T-helper 1 cell treated with Interleukin-12 subunit alpha and Interleukin-12 subunit beta and Interleukin-4 antibody, amounts not matched to agents 30 ng/mL and 1 ng/mL, for 36 hours (primary cell): ENCODE results near the gene RGS12. TPM values are rescaled to one million over a fixed set of nuclear protein-coding genes. Genes with fewer than 3 reads are reported as not detected.

Experiments used
- intact Hi-C: fragments of 100-400 bp; cut with micrococcal nuclease; formaldehyde crosslinking; loops from one replicate; pipeline ENCODE4 v1.15.1; 2024
- total RNA-seq: library from RNA; stranded (reverse); gene quantifications from 2 replicates; pipeline ENCODE4 v1.2.3, GENCODE V29; 2022

RGS12 gene
- total RNA-seq, 1 donor from 2014 or later = 4.1 TPM

DNA sequence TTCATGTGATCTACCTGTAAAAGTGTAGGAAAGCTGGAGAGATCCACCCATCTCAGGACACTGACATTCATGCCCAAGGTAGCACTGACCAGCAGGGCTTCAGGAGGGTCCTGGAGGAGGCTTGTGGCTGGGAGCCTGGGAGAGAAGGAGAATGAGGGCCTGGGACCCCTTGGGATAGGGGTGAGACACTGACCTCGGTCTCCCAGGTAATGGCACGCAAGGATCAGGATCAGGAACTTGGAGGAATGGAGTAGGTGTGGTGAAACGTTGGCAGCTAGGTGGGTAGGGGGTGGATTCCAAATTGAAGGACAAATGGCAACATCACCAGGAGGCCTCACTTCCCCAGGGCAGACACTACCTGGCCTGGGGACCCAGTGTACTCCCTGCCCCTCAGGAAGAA, 12.4 kb upstream of the RGS12 start:
- intact Hi-C loops = no loop called here

DNA sequence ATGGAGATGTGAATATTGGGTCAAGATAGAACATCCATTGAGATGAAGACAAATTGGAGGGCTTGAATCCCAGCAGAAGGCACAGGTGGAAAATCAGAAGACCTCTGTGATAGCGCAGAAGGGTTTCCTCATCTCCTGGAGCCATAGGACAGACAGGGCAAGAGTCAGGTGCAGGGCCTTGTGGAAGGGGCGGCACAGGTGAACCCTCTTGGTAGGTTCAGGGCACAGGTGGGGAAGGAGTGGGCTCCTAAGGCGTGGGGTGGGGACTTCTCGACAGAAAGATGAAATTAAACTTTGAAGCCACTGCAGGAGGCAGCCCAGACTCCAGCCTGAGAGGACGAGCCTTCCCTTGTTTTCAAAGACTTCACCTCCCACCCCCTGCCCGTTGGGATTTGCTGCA, 9.3 kb upstream of the RGS12 start:
- intact Hi-C loops = no loop called here

GRCh38 chr4:3283916-3284315, 8.9 kb upstream of the RGS12 start:
- intact Hi-C loops = no loop called here

DNA sequence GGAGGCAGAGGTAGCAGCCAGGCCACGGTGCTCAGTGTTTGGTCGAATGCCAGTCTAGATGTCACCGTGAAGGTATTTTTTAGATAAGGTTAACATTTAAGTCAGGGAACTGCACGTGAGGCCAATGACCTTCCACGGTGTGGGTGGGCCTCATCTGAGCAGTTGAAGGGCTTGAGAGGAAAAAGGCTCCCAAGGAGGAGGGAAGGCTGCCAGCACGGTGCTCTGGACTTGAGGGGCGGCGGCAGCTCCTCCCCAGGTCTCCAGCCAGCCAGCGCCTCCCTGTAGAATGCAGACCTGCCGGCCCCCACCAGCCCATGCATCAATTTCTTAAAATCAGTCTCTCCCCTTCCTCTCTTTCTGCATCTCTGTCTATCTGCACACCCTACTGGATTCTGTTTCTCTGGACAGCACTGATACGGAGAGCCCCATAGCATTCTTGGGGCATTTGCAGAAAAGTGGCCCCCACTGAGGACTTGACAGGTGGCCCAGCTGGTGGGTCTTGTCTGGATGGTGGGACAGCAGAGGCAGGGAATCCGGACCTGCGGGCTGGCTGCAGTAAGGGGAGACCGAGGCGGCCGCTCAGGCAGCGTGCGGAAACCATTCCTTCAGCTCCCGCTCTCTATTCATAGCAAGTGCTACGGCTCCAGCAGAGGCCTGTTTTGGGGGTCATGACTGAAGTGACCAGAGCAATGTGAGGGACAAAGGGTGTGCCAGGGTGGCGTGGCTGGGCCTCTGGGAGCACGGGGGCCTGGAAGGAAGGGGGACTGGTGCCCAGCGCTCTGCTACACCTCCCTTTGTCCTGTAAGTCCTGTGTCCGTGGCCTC, 7.9 kb upstream of the RGS12 start:
- intact Hi-C loops = no loop called here

DNA sequence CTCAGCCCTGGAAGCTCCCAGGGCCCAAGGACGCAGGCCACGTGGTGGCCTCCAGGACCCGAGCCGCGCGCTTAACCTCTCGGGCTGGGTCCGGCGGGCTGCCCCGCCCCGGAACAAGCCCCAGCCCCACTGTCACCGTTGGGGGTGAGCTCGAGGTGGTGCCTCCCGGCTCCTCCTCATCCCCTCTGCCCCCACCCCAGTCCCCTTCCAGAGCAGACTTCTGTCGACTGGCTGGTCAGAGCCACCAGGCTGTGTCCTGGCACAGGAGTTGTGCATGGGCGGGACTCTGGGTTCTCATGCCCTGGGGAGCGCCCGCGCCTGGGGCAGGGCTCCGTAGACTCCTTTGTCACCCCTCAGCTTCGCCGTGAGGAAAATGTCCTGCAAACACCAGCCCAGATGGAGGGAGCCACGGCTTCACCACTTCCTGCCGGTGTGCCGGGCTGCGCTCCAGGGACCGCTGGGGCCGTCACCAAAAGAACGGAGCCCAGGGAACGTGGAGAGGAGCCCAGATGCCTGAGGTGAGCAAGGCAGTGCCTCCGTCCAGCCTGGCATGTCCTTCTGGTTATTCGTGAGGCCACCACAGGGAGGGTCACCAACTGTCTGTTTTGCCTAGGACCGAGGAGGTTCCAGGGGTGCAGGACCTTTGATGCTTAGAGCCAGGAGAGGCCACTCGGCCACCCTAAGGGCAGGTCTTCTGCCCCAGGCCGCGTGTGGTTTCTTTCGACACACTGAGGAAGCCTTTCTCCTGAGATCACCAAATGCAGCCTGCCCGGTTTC, 7.1 kb upstream of the RGS12 start:
- intact Hi-C loops = no loop called here

- intact Hi-C loops = no loop called here
These were observed 6.3 kb upstream of the RGS12 start for GRCh38 chr4:3286335-3287175.

GRCh38 chr4:3287271-3287971, 5.4 kb upstream of the RGS12 start:
- intact Hi-C loops = no loop called here

DNA sequence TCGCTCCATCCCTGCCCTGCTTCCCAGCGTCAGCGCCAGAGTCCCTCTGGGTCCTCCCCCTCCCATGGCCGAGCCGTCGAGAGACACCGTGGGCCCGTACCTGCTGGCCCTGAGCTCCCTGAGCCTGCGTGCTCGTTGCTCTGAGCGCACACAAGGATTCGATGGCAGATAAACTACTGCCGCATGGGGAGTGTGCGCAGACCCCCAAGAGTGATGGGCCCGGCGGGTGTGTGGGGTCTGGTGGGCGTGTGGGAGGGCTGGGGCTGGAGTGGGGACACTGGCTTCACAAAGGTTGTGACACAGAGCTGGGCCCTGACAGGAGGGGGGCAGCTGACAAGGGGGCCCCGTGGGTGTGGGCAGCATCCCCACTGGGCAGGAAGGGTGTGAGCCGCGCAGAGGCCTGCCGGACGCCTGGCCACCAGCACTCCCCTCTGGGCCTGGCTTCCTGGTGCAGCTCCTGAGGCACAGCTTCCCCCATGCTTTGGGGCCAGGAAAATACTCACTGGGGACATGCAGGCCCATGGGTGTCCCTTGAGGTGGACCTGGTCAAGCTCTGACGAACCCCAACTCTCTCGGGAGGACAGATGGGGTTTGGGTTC, 4.8 kb upstream of the RGS12 start:
- intact Hi-C loops = no loop called here

GRCh38 chr4:3288571-3289094, 4.2 kb upstream of the RGS12 start:
- intact Hi-C loops = no loop called here

GRCh38 chr4:3290476-3290875, 2.3 kb upstream of the RGS12 start:
- intact Hi-C loops = loop anchor here (10.0 kb wide), 1 partner anchor 186 kb away; no protein-coding TSS in a partner anchor

DNA sequence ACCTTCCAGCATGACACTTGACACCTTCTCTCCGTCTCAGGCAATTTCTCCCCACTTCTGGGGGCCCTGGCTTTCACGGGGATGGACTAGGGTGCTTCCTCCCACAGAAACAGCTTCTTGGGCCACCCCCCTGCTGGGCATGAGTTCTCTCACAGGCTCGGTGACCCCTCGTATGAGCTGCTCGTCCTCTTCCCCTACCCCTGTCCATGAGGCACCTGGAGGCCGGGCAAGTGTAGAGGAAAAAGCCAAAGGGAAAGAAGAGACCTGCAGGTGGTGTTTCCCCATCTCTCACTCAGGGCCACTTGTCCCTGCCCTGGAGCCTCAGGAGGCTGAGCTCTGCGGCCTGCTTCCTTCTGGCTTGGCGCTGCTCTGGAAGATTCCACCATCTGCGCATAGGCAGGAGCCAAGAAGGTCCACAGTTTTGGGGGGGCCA, 1.9 kb upstream of the RGS12 start:
- intact Hi-C loops = loop anchor here (10.0 kb wide), 1 partner anchor 186 kb away; no protein-coding TSS in a partner anchor

DNA sequence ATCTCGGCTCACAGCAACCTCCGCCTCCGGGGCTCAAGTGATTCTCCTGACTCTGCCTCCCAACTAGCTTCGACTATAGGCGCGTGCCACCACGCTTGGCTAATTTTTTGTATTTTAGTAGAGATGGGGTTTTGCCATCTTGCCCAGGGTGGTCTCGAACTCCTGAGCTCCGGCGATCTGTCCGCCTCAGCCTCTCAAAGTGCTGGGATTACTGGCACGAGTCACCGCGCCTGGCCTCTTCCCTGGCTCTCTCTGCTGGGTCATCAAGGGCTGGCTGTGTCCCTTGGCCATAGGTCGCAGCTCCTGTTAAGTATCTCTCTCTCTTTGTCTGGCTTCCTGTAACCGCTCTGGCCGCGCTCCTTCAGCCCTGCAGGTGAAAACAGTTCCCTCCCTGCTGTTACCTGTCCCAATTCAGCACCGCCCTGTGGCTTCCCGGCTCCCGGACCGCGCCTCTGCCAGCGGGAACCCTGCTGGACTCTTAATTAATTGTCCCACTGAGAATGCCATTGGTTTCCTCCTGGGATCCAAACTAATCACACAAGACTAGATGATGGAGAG, 1.3 kb upstream of the RGS12 start:
- intact Hi-C loops = loop anchor here (10.0 kb wide), 1 partner anchor 187 kb away; no protein-coding TSS in a partner anchor

- intact Hi-C loops = loop anchor here (1.0 to 10.0 kb wide), 6 partner anchors 10 to 535 kb away; partner anchors contain the start of genes HTT, HTT-AS and TNIP2
These were observed 751 bp upstream of the RGS12 start for GRCh38 chr4:3291969-3292570.

DNA sequence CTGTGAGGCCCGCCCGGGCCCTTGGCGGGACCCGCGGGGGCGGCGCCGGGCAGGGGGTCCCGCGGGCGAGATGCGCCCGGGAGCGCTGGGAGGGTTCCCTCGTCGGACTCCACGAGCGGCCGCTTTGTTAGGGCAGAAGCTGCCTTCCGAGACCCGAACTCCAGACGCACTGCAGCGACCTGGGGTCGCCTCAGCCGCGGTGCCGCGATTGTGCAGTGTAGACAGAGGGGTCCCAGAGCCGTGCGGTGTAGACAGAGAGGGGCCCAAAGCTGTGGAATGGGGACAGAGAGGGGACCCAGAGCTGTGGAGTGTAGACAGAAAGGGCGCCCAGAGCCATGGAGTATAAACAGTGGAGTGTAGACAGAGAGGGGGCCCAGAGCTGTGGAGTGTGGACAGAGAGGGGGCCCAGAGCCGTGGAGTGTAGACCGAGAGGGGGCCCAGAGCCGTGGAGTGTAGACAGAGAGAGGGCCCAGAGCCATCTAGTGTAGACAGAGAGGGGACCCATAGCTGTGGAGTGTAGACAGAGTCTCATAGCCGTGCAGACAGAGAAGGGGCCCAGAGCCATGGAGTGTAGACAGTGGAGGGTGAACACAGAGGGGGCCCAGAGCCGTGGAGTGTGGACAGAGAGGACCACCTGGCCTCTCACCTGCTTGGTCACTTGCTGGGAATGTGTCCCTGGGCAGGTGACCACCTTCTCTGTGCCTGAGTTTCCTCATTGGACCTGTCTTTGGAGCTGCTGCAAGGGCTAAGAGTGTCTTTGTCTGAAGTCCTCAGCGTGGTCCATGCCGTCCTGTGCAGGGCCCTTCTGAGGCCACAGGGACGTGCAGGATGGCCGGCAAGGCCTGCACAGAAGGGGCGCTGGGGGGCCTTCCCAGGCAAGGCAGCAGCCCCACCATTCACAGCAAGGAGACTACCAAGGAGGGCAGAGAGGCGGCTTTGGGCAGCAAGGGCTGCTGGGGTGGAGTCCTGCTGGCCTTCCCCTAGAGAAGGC, 875 bp downstream of the RGS12 start:
- intact Hi-C loops = loop anchor here (2.0 to 10.0 kb wide), 4 partner anchors 101 to 537 kb away; partner anchors contain the start of genes HTT, HTT-AS and TNIP2

- intact Hi-C loops = loop anchor here (10.0 kb wide), 1 partner anchor 190 kb away; no protein-coding TSS in a partner anchor
These were observed 1.8 kb downstream of the RGS12 start for GRCh38 chr4:3294401-3295241.

- intact Hi-C loops = loop anchor here (10.0 kb wide), 1 partner anchor 191 kb away; no protein-coding TSS in a partner anchor
These were observed 3.2 kb downstream of the RGS12 start for GRCh38 chr4:3295837-3296624.
